LNCAP (cell line): Measurements from ENCODE around the gene NFS1.

Experiments used
- TF ChIP-seq, protein P1 (sequence below): fragments of 450-650 bp; IDR thresholded peaks from 2 replicates; pipeline ENCODE4 v1.5.1; 2017; ENCODE audit warnings: mild to moderate bottlenecking

The NFS1 gene

DNA sequence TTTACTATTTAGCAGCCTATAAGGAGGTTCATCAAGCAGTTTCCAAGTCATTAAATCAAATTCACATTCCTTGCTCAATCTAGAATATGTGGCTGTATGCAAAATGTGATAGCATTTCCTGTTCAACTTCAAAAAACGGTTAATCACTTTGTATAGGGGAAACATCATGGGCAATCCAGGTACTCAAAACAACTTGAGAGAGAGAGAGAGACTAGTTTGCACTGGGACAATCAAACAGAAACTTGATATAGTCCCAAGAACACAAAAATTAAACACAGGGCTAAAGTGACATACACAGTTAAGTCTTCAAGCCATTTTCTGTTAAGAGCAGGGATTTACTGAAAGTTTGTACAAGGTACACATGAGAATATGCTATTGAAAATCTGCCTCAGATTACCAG is 41.9 kb downstream of the NFS1 start:
- TF ChIP-seq, protein P1, sequence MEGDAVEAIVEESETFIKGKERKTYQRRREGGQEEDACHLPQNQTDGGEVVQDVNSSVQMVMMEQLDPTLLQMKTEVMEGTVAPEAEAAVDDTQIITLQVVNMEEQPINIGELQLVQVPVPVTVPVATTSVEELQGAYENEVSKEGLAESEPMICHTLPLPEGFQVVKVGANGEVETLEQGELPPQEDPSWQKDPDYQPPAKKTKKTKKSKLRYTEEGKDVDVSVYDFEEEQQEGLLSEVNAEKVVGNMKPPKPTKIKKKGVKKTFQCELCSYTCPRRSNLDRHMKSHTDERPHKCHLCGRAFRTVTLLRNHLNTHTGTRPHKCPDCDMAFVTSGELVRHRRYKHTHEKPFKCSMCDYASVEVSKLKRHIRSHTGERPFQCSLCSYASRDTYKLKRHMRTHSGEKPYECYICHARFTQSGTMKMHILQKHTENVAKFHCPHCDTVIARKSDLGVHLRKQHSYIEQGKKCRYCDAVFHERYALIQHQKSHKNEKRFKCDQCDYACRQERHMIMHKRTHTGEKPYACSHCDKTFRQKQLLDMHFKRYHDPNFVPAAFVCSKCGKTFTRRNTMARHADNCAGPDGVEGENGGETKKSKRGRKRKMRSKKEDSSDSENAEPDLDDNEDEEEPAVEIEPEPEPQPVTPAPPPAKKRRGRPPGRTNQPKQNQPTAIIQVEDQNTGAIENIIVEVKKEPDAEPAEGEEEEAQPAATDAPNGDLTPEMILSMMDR: no peak

DNA sequence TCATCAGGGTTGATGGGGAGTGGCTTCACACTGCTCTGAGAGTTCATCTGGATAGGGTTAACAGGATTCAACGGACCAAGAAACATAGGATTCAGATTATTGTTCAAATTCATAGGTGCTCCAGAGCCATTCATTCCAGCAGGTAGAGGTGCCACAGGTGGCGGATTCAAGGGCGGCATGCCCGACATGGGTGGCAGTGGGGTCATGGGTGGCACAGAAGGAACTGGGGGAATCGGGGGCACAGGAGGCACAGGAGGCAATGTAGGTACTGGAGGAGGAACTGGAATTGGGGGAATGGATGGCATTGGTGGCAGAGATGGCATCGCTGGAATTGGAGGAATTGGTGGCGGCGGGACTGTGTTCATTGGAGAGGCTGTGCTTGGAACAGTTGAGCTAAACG is 44.7 kb downstream of the NFS1 start:
- TF ChIP-seq, protein P1: no peak

DNA sequence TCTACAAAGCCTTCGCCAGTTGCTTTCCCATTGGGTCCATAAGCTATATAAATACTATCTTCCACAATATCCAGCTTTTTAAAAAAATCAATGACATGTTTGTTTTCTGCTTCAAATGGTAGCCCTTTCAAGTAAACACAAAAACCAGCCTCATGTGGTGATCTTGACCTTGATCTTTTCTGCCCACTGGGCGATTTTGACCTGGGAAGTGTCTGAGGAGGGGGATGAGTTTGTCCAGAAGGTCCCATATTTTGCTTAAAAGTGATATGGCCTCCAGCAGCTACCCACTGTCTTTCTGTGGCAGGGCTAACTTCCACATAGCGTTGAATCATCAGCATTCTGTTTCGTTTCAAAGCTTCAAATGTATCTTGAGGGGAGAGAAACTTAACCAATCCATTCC is 45.3 kb downstream of the NFS1 start:
- TF ChIP-seq, protein P1: no peak

DNA sequence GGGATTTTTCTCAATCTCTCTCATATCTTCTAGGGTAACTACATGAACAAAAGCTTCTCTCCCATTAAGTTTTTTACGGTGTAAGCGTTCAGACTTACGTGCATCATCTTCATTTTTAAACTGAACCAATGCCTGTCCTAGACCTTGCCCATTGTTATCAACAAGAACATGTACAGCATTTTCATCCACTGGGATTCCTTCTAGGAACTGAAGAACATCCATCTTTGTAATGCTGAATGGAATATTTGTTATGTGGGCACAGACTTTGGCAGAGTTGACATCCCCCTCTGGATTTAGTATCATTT is 45.8 kb downstream of the NFS1 start:
- TF ChIP-seq, protein P1: no peak

DNA sequence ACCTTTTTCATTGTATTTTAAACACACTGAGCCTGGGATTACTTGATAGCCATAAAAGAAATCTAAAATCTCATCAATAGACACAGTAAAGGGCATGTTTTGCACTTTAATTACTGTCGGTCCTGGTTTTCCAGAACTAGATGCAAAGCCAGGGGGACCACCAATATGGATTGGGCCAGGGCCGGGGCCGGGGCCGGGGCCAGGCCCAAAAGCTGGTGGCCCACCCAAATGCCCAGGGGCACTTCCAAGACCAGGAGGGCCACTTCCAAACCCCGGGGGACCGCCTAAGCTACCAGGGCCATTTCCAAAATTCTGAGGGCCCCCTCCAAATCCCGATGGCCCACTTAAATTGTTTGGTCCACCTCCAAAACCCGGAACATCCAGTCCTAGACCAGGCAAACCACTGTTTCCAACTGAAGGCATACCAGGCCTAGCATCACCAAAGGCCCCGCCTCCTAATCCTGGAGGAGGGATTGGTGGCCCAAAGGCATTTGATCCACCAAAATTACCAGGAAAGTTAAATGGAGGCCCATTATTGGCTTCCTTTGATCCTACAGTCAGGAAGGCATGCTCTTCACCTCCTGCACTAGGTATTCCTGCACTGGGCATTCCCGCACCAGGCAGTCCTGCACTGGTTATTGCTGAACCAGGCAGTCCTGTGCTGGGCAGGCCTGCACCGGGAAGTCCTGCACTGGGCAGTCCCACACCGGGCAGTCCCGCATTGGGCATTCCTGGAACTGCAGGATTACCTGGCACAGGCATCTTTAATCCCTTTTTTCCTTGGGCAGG is 46.3 kb downstream of the NFS1 start:
- TF ChIP-seq, protein P1: no peak

DNA sequence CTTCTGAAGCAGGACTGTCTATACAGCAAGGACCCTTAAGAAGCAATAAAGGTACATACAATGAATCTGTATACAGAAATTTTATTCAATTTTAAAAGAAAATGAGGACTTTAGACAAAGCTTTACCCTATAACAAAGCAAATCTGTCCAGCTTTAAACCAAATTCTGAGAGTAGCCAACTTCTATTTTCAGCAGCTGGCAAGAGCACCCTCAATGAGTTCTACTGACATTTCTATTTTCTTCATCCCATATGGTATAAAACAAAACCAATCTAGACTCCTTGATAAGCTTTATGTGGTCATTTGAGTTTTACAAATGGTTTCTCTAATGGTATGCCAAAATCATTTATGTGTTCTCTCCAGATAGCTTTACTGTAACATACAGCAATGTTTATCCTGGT is 47.2 kb downstream of the NFS1 start:
- TF ChIP-seq, protein P1: no peak

DNA sequence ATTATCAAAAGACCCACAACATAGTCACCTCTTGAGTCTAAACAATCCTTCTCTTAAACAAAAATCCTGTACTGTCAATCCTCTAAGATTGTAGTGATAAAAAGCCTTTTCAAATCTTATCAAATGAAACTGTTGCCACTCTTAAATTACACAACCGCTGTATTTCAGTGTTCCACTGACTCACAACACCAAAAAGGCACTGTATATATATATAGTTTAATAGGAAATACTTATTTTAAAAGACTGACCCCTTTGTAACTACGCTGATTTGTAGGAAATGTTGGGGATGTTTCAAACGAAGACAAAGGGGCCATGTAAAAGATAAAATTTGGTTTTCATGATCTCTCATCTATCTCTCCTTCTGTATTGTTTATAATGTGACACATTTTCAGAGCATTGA is 48.5 kb downstream of the NFS1 start:
- TF ChIP-seq, protein P1: no peak

DNA sequence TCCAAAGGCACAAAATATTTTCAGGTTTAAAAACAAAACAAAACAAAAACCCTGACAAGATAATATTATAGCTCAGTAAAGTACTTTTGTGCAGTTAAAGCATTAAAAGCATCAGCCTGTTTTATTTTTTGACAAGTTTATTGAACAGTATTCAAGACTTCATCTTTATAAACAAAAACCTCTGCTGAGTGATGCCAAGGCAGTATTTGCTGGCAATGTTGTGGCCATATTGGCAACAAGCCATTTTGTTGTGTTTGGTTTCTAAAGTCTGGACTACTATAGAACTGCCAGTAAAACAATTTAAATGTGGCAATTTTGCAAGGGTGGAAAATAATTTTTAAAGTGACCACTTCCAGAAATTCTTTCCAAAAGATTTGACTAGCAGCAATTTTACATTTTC is 50.3 kb downstream of the NFS1 start:
- TF ChIP-seq, protein P1: no peak
